Measurements from ENCODE around the gene RPL22.

RPL22 gene

DNA sequence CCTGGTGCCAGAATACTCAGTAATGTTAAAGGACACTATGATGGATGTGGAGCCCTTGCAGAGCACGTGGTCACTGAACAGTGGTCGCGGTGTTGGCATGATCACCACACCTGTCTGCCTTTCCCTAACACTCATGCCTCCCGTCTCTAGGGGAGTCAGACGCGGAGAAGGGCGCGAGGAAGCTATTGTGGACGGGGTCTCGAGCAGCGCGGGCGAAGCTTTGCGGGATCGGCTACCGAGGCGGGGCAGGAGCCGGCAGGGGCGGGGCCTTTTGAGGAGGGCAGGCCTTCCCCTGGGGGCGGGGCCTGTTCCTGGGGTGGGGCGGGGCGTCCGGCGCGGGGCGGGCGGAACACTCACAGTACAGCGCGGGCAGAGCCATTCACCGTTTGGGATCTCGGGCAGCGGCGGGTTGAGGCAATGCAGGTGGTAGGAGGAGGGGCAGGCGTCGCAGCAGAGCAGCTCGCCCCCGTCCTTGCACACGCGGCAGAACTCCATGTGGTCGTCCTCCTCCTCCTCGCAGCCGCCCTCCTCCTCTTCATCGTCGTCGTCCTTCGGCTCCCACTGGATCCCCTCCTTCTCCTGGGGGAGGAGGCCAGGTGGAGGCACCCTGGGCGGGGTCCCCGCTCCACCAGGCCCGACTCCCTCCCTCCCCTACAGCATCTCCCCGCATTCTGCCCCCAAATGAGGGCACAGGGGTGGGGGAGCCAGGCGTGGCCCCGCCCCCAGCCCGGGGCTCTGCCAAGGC lies 50.7 kb downstream of the RPL22 start:
- no peaks in the 10 kb centered on the region; the same call in 1 of the 2 replicates for H4K20me1 ChIP-seq (ENCODE audit: insufficient read depth, low read length)
- TF ChIP-seq EZH2 (IDR thresholded peaks at IDR 0.05; ENCODE audit: borderline replicate concordance, low read depth, low read length, severe bottlenecking), result no peak
- TF ChIP-seq, protein P1, sequence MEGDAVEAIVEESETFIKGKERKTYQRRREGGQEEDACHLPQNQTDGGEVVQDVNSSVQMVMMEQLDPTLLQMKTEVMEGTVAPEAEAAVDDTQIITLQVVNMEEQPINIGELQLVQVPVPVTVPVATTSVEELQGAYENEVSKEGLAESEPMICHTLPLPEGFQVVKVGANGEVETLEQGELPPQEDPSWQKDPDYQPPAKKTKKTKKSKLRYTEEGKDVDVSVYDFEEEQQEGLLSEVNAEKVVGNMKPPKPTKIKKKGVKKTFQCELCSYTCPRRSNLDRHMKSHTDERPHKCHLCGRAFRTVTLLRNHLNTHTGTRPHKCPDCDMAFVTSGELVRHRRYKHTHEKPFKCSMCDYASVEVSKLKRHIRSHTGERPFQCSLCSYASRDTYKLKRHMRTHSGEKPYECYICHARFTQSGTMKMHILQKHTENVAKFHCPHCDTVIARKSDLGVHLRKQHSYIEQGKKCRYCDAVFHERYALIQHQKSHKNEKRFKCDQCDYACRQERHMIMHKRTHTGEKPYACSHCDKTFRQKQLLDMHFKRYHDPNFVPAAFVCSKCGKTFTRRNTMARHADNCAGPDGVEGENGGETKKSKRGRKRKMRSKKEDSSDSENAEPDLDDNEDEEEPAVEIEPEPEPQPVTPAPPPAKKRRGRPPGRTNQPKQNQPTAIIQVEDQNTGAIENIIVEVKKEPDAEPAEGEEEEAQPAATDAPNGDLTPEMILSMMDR (IDR thresholded peaks at IDR 0.05; ENCODE audit: borderline replicate concordance, extremely low read depth, low read length, poor library complexity, severe bottlenecking), result no peak
- H3K4me1 ChIP-seq (ENCODE audit: insufficient read depth, low read length), result no peaks in the 10 kb centered on the region
- no peak overlapping the region for H2AFZ ChIP-seq (ENCODE audit: low read depth, low read length)
- no peaks in the 10 kb centered on the region for H3K79me2 ChIP-seq (ENCODE audit: insufficient read depth, low read length)
- H3K9me3 ChIP-seq (ENCODE audit: insufficient read depth, low read length, severe bottlenecking), result no peaks in the 10 kb centered on the region
- H3K4me3 ChIP-seq (ENCODE audit: low read depth in 1 of 2, low read length in 2 of 2), result no peak overlapping the region
- H3K27ac ChIP-seq (ENCODE audit: low read length), result no peak overlapping the region
- no peaks in the 10 kb centered on the region for H3K36me3 ChIP-seq (ENCODE audit: insufficient read depth, low read length)
- no peak overlapping the region for H3K4me2 ChIP-seq (ENCODE audit: insufficient read depth, low read length)
- no peak for ATAC-seq (ENCODE audit: insufficient read depth, low read depth)
- DNase-seq, result no peak
- no peaks in the 10 kb centered on the region for H3K27me3 ChIP-seq (ENCODE audit: insufficient read depth, low read length, poor library complexity)
- no peak overlapping the region for H3K9ac ChIP-seq (ENCODE audit: low read depth, low read length)

DNA sequence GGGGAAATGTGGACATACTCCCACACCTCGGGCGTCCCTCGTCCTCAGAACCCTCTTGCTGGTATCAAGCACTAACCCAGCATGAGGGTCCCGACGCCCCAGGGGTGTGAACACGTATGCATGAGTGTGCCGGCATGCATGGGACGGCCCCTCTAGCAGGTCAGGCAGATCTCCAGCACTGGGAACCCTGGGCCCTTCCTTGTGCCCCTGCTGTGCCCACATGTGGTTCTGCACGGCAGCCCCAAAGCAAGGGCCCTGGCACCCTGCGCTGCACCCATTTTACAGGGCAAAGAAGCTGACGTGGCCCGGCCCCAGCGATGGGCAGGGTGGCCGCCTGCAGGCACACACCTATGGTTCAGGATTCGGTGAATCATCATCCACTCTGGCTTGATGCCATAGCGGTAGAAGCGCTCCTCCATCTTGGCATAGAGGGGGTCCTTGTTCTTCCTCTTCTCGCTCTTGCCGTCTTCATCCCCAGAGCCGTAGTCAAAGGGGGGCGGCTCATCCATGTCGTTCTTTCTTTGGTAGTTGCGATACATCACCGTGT lies 53.5 kb downstream of the RPL22 start:
- Histone ChIP-seq H3K4me2 (ENCODE audit: insufficient read depth, low read length) (no peak overlapping the region), H3K27me3 (ENCODE audit: insufficient read depth, low read length, poor library complexity) (no peaks in the 10 kb centered on the region), H3K79me2 (ENCODE audit: insufficient read depth, low read length) (no peaks in the 10 kb centered on the region), H4K20me1 (ENCODE audit: insufficient read depth, low read length) (no peaks in the 10 kb centered on the region; the same call in 1 of the 2 replicates), H3K36me3 (ENCODE audit: insufficient read depth, low read length) (no peaks in the 10 kb centered on the region), H2AFZ (ENCODE audit: low read depth, low read length) (no peak overlapping the region), H3K9me3 (ENCODE audit: insufficient read depth, low read length, severe bottlenecking) (no peaks in the 10 kb centered on the region), H3K4me3 (ENCODE audit: low read depth in 1 of 2, low read length in 2 of 2) (no peak overlapping the region), H3K27ac (ENCODE audit: low read length) (no peak overlapping the region), H3K4me1 (ENCODE audit: insufficient read depth, low read length) (no peaks in the 10 kb centered on the region), H3K9ac (ENCODE audit: low read depth, low read length) (no peak overlapping the region)
- ATAC-seq (ENCODE audit: insufficient read depth, low read depth), result no peak
- no peak for TF ChIP-seq EZH2 (IDR thresholded peaks at IDR 0.05; ENCODE audit: borderline replicate concordance, low read depth, low read length, severe bottlenecking)
- TF ChIP-seq, protein P1 (IDR thresholded peaks at IDR 0.05; ENCODE audit: borderline replicate concordance, extremely low read depth, low read length, poor library complexity, severe bottlenecking), result no peak
- DNase-seq, result no peak

DNA sequence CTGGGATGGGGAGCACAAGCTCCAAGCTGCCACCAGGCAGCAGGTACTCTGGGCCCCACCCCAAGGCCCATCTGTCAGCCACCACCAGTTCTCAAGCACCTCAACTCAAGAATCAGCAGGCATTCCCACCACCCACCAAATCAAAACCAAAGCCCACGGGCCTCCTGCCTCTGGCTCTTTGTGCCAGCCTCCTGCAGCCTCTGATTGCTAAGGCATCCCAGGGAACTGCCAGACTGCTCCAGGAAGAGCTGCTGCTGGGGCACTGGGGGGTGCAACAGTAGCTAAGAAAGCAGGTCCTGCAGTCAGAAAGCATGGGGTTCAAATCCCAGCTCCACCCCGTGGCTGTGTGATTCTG lies 54.0 kb downstream of the RPL22 start:
- no peak overlapping the region for H3K4me2 ChIP-seq (ENCODE audit: insufficient read depth, low read length)
- no peaks in the 10 kb centered on the region for H3K9me3 ChIP-seq (ENCODE audit: insufficient read depth, low read length, severe bottlenecking)
- H3K27ac ChIP-seq (ENCODE audit: low read length), result no peak overlapping the region
- H3K4me1 ChIP-seq (ENCODE audit: insufficient read depth, low read length), result no peaks in the 10 kb centered on the region
- no peak overlapping the region for H3K9ac ChIP-seq (ENCODE audit: low read depth, low read length)
- H4K20me1 ChIP-seq (ENCODE audit: insufficient read depth, low read length), result no peaks in the 10 kb centered on the region
- no peaks in the 10 kb centered on the region for H3K36me3 ChIP-seq (ENCODE audit: insufficient read depth, low read length)
- no peak overlapping the region for H3K4me3 ChIP-seq (ENCODE audit: low read depth in 1 of 2, low read length in 2 of 2)
- ATAC-seq (ENCODE audit: insufficient read depth, low read depth), result no peak
- no peaks in the 10 kb centered on the region for H3K27me3 ChIP-seq (ENCODE audit: insufficient read depth, low read length, poor library complexity)
- TF ChIP-seq, protein P1 (IDR thresholded peaks at IDR 0.05; ENCODE audit: borderline replicate concordance, extremely low read depth, low read length, poor library complexity, severe bottlenecking), result no peak
- no peak for TF ChIP-seq EZH2 (IDR thresholded peaks at IDR 0.05; ENCODE audit: borderline replicate concordance, low read depth, low read length, severe bottlenecking)
- no peaks in the 10 kb centered on the region for H3K79me2 ChIP-seq (ENCODE audit: insufficient read depth, low read length)
- DNase-seq, result no peak
- no peak overlapping the region for H2AFZ ChIP-seq (ENCODE audit: low read depth, low read length)

All from DND-41 (cell line).